ENCODE data around the gene MTARC2. TPM values are rescaled to one million over a fixed set of nuclear protein-coding genes. Genes with fewer than 3 reads are reported as not detected.

The MTARC2 gene
- total RNA-seq, 1 experiment from 2014 or later, result 15.2 TPM

- no peaks in the 10 kb centered on the region; the same call in 1 of the 2 replicates for H3K27me3 Mint-ChIP-seq (ENCODE audit: low read depth)
- POLR2A ChIA-PET, result no interaction called here
- H3K9me3 Mint-ChIP-seq, result peaks cover 12% of the 10 kb centered on the region
- H3K36me3 Mint-ChIP-seq, result no peaks in the 10 kb centered on the region; the same call in 1 of the 2 replicates
- H3K27ac Mint-ChIP-seq, result no peak overlapping the region
- DNase-seq (ENCODE audit: low spot score), result no peak
- H3K4me1 Mint-ChIP-seq, result peaks cover 19% of the 10 kb centered on the region
- H3K4me3 Mint-ChIP-seq, result no peak overlapping the region
- ATAC-seq, result no peak
- TF ChIP-seq CREB1 (CRISPR knock-in tag; IDR thresholded peaks at IDR 0.05), result no peak
- TF ChIP-seq SOX15 (CRISPR knock-in tag; IDR thresholded peaks at IDR 0.05), result no peak
- no peak for TF ChIP-seq USF1 (CRISPR knock-in tag; IDR thresholded peaks at IDR 0.05)
- TF ChIP-seq ZNF396 (CRISPR knock-in tag; IDR thresholded peaks at IDR 0.05; ENCODE audit: borderline replicate concordance), result no peak
- no peak for TF ChIP-seq CTCF (IDR thresholded peaks at IDR 0.05)
- TF ChIP-seq AFF4 (CRISPR knock-in tag; IDR thresholded peaks at IDR 0.05; ENCODE audit: borderline replicate concordance), result no peak
- no peak for TF ChIP-seq NR3C1 (CRISPR knock-in tag; conservative IDR thresholded peaks at IDR 0.05; ENCODE audit: low read depth)
- no peak for TF ChIP-seq ESRRA (CRISPR knock-in tag; IDR thresholded peaks at IDR 0.05; ENCODE audit: borderline replicate concordance)
- CTCF ChIA-PET, result interaction anchor here (0.9 to 2.1 kb wide), 3 partner anchors 9 to 18 kb away, joined by 4 to 10 read pairs (median 6); no protein-coding TSS in a partner anchor
Measured at GRCh38 chr1:220828179-220828490, 80.0 kb downstream of the MTARC2 start.

GRCh38 chr1:220828950-220829586 is 80.9 kb downstream of the MTARC2 start:
- DNase-seq (ENCODE audit: low spot score), result no peak
- Mint-ChIP-seq H3K4me1 (peaks cover 13% of the 10 kb centered on the region), H3K27me3 (ENCODE audit: low read depth) (no peaks in the 10 kb centered on the region; the same call in 1 of the 2 replicates), H3K9me3 (peaks cover 12% of the 10 kb centered on the region), H3K27ac (no peak overlapping the region), H3K4me3 (no peak overlapping the region), H3K36me3 (no peaks in the 10 kb centered on the region; the same call in 1 of the 2 replicates)
- ChIA-PET CTCF (interaction anchor here (2.1 kb wide), 1 partner anchor 19 kb away, joined by 10 read pairs; no protein-coding TSS in a partner anchor), POLR2A (no interaction called here)
- ATAC-seq, result no peak
- TF ChIP-seq SMAD4 (CRISPR knock-in tag; IDR thresholded peaks at IDR 0.05), result no peak
- no peak for TF ChIP-seq ZMAT4 (CRISPR knock-in tag; IDR thresholded peaks at IDR 0.05)
- no peak for TF ChIP-seq STAT6 (CRISPR knock-in tag; conservative IDR thresholded peaks at IDR 0.05; ENCODE audit: low read depth)
- no peak for TF ChIP-seq ESRRA (CRISPR knock-in tag; IDR thresholded peaks at IDR 0.05; ENCODE audit: borderline replicate concordance)
- TF ChIP-seq KAT7 (CRISPR knock-in tag; IDR thresholded peaks at IDR 0.05; ENCODE audit: borderline replicate concordance), result no peak
- no peak for TF ChIP-seq ZBTB21 (CRISPR knock-in tag; IDR thresholded peaks at IDR 0.05; ENCODE audit: borderline replicate concordance)
- no peak for TF ChIP-seq MLX (CRISPR knock-in tag; IDR thresholded peaks at IDR 0.05)
- TF ChIP-seq IRF2 (CRISPR knock-in tag; IDR thresholded peaks at IDR 0.05; ENCODE audit: borderline replicate concordance, low read depth), result no peak
- no peak for TF ChIP-seq PRRX2 (CRISPR knock-in tag; IDR thresholded peaks at IDR 0.05)
- TF ChIP-seq FOXP4 (CRISPR knock-in tag; IDR thresholded peaks at IDR 0.05), result no peak
- TF ChIP-seq ZNF671 (CRISPR knock-in tag; IDR thresholded peaks at IDR 0.05), result no peak
- TF ChIP-seq MAX (CRISPR knock-in tag; IDR thresholded peaks at IDR 0.05), result no peak
